Ectodermal cell (in vitro differentiated cells): ENCODE results near the gene RPS26.
A peak's percentile ranks its signal among the peaks of the same experiment; 100 is the strongest.

Experiments used
- H3K27ac ChIP-seq: 2 replicates; pipeline ENCODE4 v1.7.0; 2013; ENCODE audit warnings: mild to moderate bottlenecking, low read depth, low read length; ENCODE audit not compliant: insufficient read depth, poor library complexity, severe bottlenecking
- H3K27me3 ChIP-seq: 2 replicates; pipeline ENCODE4 v1.7.0; 2013; ENCODE audit warnings: mild to moderate bottlenecking, low read length; ENCODE audit not compliant: insufficient read depth, control insufficient read depth, poor library complexity, severe bottlenecking
- H3K36me3 ChIP-seq: one replicate; pipeline ENCODE4 v1.7.0; 2013; ENCODE audit warnings: low read length; ENCODE audit not compliant: control insufficient read depth, insufficient read depth
- H3K4me1 ChIP-seq: one replicate; pipeline ENCODE4 v1.7.0; 2013; ENCODE audit warnings: low read length; ENCODE audit not compliant: control insufficient read depth, insufficient read depth
- H3K4me3 ChIP-seq: 2 replicates; pipeline ENCODE4 v1.7.0; 2013; ENCODE audit warnings: low read depth, low read length, control low read depth; ENCODE audit not compliant: insufficient read depth
- H3K9me3 ChIP-seq: 2 replicates; pipeline ENCODE4 v1.7.0; 2013; ENCODE audit warnings: mild to moderate bottlenecking, low read length, moderate library complexity; ENCODE audit not compliant: control insufficient read depth
- WGBS, 2 experiments: methylation state at CpG; one replicate each; pipeline ENCODE4 v1.1.7; 2013; ENCODE audit warnings: missing lambda C conversion rate in 2 of 2; 5-methylcytosine and 5-hydroxymethylcytosine counted together

RPS26 gene

GRCh38 chr12:56021889-56022497, 19.7 kb upstream of the RPS26 start:
- WGBS, 2 experiments = 49 to 60% methylated on average over 2 of the region's 2 CpGs
- Histone ChIP-seq H3K4me1 (peaks cover 29% of the 10 kb centered on the region), H3K27ac (peak overlapping the region; percentile 75), H3K4me3 (peak overlapping the region; percentile 32), H3K9me3 (no peaks in the 10 kb centered on the region), H3K36me3 (peaks cover 16% of the 10 kb centered on the region), H3K27me3 (no peaks in the 10 kb centered on the region)

- no peak overlapping the region for H3K4me3 ChIP-seq
Measured at GRCh38 chr12:56028511-56029165, 13.1 kb upstream of the RPS26 start.

GRCh38 chr12:56029166-56029519, 12.6 kb upstream of the RPS26 start:
- H3K4me1 ChIP-seq = no peaks in the 10 kb centered on the region
- H3K27me3 ChIP-seq = no peaks in the 10 kb centered on the region
- H3K9me3 ChIP-seq = no peaks in the 10 kb centered on the region
- no peak overlapping the region for H3K27ac ChIP-seq
- H3K4me3 ChIP-seq = no peak overlapping the region
- peaks cover 43% of the 10 kb centered on the region for H3K36me3 ChIP-seq

More at GRCh38 chr12:56028511-56029165, 13.1 kb upstream of the RPS26 start:
- no peaks in the 10 kb centered on the region for H3K9me3 ChIP-seq
- WGBS, 2 experiments = 75 to 79% methylated on average over 5 of the region's 5 CpGs
- H3K27me3 ChIP-seq = no peaks in the 10 kb centered on the region
- peaks cover 43% of the 10 kb centered on the region for H3K36me3 ChIP-seq
- H3K4me1 ChIP-seq = no peaks in the 10 kb centered on the region
- H3K27ac ChIP-seq = no peak overlapping the region

- Histone ChIP-seq H3K36me3 (peaks cover 42% of the 10 kb centered on the region), H3K9me3 (no peaks in the 10 kb centered on the region)
Measured at GRCh38 chr12:56029666-56030293, 11.9 kb upstream of the RPS26 start.

GRCh38 chr12:56031987-56032386, 9.7 kb upstream of the RPS26 start:
- WGBS, 2 experiments = 90 to 94% methylated on average over 1 of the region's 1 CpG
- peaks cover 41% of the 10 kb centered on the region for H3K36me3 ChIP-seq

More at GRCh38 chr12:56029666-56030293, 11.9 kb upstream of the RPS26 start:
- Histone ChIP-seq H3K4me1 (no peaks in the 10 kb centered on the region), H3K27ac (no peak overlapping the region), H3K27me3 (no peaks in the 10 kb centered on the region), H3K4me3 (no peak overlapping the region)
- 92 to 96% methylated on average over 6 of the region's 6 CpGs for WGBS, 2 experiments

GRCh38 chr12:56034586-56035332, 7.0 kb upstream of the RPS26 start:
- H3K4me1 ChIP-seq = no peaks in the 10 kb centered on the region
- WGBS, 2 experiments = 94 to 95% methylated on average over 21 of the region's 21 CpGs

More at GRCh38 chr12:56031987-56032386, 9.7 kb upstream of the RPS26 start:
- Histone ChIP-seq H3K27me3 (no peaks in the 10 kb centered on the region), H3K27ac (no peak overlapping the region), H3K4me3 (no peak overlapping the region), H3K4me1 (no peaks in the 10 kb centered on the region), H3K9me3 (no peaks in the 10 kb centered on the region)

GRCh38 chr12:56037161-56037560, 4.6 kb upstream of the RPS26 start:
- H3K36me3 ChIP-seq = peaks cover 25% of the 10 kb centered on the region
- no peak overlapping the region for H3K27ac ChIP-seq
- peaks cover 7% of the 10 kb centered on the region for H3K4me1 ChIP-seq
- H3K4me3 ChIP-seq = no peak overlapping the region
- no peaks in the 10 kb centered on the region for H3K27me3 ChIP-seq
- no peaks in the 10 kb centered on the region for H3K9me3 ChIP-seq
- 92 to 94% methylated on average over 2 of the region's 2 CpGs for WGBS, 2 experiments

More at GRCh38 chr12:56034586-56035332, 7.0 kb upstream of the RPS26 start:
- H3K4me3 ChIP-seq = no peak overlapping the region
- H3K27me3 ChIP-seq = no peaks in the 10 kb centered on the region
- H3K36me3 ChIP-seq = peaks cover 26% of the 10 kb centered on the region
- no peaks in the 10 kb centered on the region for H3K9me3 ChIP-seq
- H3K27ac ChIP-seq = no peak overlapping the region

GRCh38 chr12:56038022-56038655, 3.6 kb upstream of the RPS26 start:
- Histone ChIP-seq H3K4me1 (peaks cover 10% of the 10 kb centered on the region), H3K9me3 (no peaks in the 10 kb centered on the region), H3K4me3 (no peak overlapping the region), H3K27me3 (no peaks in the 10 kb centered on the region), H3K27ac (no peak overlapping the region), H3K36me3 (peaks cover 15% of the 10 kb centered on the region)
- 87 to 90% methylated on average over 1 to 2 of the region's 2 CpGs for WGBS, 2 experiments

- 88 to 100% methylated on average over 1 of the region's 1 CpG for WGBS, 2 experiments
- H3K36me3 ChIP-seq = peaks cover 23% of the 10 kb centered on the region
- H3K4me1 ChIP-seq = peaks cover 10% of the 10 kb centered on the region
- H3K9me3 ChIP-seq = no peaks in the 10 kb centered on the region
- H3K27ac ChIP-seq = no peak overlapping the region
- H3K27me3 ChIP-seq = no peaks in the 10 kb centered on the region
- H3K4me3 ChIP-seq = no peak overlapping the region
Measured at GRCh38 chr12:56040151-56040550, 1.6 kb upstream of the RPS26 start.
